Measurements from ENCODE around the gene HOXA3.

Gene HOXA3

DNA sequence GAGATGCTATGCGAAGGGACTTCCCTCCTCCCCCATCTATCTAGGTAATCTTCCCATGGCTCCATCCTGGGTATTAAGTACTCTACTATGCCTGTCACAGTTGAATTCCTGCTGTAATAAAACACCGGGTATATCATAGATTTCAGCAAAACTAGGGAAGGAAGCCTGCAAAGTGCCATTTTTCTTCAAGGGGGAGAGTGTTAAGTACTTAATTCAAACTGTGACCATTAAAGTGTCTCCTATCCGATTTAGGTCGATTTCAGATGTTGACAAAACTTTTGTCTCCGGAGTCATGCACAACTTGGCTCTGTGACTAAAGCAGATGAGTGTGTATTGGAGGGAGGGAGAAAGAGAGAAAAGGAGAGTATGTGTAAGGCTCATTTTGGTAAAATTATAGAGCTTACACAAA lies 26.4 kb downstream of the HOXA3 start:
- TF ChIP-seq, protein P1, sequence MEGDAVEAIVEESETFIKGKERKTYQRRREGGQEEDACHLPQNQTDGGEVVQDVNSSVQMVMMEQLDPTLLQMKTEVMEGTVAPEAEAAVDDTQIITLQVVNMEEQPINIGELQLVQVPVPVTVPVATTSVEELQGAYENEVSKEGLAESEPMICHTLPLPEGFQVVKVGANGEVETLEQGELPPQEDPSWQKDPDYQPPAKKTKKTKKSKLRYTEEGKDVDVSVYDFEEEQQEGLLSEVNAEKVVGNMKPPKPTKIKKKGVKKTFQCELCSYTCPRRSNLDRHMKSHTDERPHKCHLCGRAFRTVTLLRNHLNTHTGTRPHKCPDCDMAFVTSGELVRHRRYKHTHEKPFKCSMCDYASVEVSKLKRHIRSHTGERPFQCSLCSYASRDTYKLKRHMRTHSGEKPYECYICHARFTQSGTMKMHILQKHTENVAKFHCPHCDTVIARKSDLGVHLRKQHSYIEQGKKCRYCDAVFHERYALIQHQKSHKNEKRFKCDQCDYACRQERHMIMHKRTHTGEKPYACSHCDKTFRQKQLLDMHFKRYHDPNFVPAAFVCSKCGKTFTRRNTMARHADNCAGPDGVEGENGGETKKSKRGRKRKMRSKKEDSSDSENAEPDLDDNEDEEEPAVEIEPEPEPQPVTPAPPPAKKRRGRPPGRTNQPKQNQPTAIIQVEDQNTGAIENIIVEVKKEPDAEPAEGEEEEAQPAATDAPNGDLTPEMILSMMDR (IDR thresholded peaks at IDR 0.05; ENCODE audit: control insufficient read depth, insufficient read depth, low read depth, low read length, missing control alignments) = no peak
- H3K4me3 ChIP-seq (ENCODE audit: control insufficient read depth, low read depth, low read length) = no peak overlapping the region
- no peak for DNase-seq (ENCODE audit: low read depth)

DNA sequence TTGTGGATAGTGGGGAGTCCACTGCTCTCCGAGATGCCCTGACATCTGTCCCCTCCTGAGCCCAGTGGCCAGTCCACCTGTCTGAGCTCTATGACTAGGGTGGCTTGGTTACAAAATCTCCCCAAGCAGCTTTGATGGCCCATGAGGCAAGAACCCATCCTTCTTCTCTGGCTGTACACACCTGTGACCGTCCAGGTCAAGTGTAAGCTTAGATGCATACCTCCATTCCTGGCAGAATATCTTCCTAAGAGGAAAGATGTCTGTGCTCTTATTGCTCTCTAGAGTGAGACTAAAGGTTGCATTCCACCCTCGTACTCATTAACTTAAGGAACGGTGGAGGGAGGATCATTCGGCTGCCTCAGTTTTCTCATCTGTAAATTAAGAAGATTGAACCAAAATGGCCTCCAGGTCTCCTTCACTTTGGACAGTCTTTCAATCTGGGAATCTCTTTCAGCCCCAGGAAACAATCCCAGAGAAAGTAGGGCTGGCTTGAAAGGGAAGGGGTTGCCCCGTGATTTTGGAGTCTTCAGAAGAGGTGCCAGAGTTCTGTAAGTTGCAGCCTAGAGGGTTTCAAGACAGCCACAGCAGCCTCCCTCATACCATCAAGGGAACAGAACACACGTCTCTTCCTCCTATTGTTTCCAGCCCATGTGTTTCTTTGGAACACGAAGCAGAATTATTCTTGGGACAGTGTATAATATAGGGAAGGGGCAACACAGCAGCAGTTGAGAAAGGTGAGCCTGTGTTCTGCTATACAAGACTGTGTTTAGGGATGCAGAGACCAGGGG lies 27.3 kb downstream of the HOXA3 start:
- no peak for DNase-seq (ENCODE audit: low read depth)
- H3K4me3 ChIP-seq (ENCODE audit: control insufficient read depth, low read depth, low read length) = no peak overlapping the region
- TF ChIP-seq, protein P1 (IDR thresholded peaks at IDR 0.05; ENCODE audit: control insufficient read depth, insufficient read depth, low read depth, low read length, missing control alignments) = no peak

DNA sequence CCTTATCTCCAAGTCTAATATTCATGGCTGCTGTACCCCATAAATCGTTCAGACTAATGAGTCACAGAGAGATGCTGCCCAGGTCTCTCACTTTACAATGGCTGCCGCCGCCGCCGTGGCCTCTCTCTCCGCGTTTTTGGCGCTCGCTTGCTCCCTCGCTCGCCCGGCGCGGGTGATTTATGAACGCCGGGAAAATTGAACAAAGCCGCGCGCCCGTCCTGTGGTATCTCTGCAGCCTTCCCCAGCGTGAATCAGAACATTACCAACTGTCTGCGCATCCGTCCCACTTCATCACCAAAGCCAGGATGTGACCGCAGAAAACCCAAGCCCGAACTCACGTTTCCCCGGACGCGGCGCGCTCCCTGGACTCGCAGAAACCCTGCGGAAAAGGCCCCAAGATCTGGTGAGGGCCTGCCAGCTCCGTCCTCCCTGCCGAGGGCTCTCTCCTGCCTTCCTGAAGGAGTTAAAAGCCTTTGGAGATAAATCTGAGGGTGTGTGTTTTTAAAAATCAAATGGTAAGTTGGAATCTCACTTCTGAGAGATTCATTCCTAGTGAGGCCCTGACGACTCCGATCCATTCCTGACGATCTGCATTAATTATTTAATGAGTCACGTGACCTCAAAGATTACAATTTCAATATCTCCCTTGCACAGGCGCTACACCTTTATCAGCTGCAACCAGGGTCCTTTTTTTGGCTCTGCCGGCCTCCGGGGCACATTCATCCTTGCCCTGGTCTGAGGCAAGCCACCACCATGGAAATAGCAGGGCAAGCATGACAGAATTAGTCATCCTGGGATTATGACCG lies 28.1 kb downstream of the HOXA3 start:
- no peak overlapping the region for H3K4me3 ChIP-seq (ENCODE audit: control insufficient read depth, low read depth, low read length)
- no peak for DNase-seq (ENCODE audit: low read depth)

DNA sequence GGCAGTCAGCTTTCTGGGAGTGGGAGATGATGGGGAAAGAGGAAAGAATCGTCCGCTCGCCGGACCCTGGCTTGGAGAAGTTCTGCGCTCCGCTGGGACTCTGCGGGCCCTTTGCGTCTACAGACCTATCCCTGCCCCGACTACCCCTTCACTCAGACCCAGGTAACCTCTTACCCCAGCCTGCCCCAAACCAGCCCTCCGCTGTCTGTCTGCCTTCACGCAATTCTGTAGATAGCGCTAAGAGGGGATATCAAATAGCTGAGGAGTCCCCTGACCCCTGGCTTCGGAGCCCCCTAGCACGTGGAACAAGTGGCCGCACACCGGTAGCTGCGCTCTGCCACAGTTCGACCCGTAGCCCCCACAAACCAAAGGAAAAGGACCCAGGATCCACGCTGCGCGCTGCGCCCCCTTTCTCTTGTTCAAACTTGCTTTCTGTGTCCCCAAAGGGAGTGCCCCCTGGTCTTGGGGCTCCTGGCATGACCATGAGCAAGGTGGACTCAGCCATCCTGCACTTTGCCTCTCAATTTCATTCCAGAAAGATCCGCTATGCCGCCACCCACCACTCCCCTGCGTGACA lies 28.8 kb downstream of the HOXA3 start:
- TF ChIP-seq, protein P1 (IDR thresholded peaks at IDR 0.05; ENCODE audit: control insufficient read depth, insufficient read depth, low read depth, low read length, missing control alignments) = no peak
- no peak overlapping the region for H3K4me3 ChIP-seq (ENCODE audit: control insufficient read depth, low read depth, low read length)
- no peak for DNase-seq (ENCODE audit: low read depth)

More for the DNA sequence above, 28.1 kb downstream of the HOXA3 start:
- TF ChIP-seq, protein P1 (IDR thresholded peaks at IDR 0.05; ENCODE audit: control insufficient read depth, insufficient read depth, low read depth, low read length, missing control alignments) = no peak

DNA sequence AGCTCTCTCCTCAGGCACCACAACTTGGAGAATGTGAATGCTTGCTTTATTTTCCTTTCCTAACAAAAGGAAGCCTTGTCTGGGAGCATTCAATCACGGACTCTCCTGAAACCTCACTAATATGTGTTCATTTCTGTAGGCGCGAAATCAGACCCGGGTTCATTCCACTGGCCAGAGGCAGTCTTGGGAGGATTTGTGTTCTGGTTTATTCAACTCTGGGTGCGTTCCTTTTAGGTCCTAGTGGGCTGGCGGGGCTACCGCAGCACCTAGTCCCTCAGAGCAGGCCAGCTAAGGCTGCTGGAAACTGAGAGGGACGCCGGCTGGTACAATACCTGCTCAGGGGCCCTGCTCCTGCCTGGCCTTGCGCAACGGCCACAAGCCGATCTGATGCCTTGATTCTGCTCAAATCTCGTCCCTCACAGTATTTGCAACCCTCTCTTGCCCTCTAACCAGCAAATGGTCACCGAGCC lies 29.3 kb downstream of the HOXA3 start:
- TF ChIP-seq, protein P1 (IDR thresholded peaks at IDR 0.05; ENCODE audit: control insufficient read depth, insufficient read depth, low read depth, low read length, missing control alignments) = no peak
- DNase-seq (ENCODE audit: low read depth) = no peak
- no peak overlapping the region for H3K4me3 ChIP-seq (ENCODE audit: control insufficient read depth, low read depth, low read length)

DNA sequence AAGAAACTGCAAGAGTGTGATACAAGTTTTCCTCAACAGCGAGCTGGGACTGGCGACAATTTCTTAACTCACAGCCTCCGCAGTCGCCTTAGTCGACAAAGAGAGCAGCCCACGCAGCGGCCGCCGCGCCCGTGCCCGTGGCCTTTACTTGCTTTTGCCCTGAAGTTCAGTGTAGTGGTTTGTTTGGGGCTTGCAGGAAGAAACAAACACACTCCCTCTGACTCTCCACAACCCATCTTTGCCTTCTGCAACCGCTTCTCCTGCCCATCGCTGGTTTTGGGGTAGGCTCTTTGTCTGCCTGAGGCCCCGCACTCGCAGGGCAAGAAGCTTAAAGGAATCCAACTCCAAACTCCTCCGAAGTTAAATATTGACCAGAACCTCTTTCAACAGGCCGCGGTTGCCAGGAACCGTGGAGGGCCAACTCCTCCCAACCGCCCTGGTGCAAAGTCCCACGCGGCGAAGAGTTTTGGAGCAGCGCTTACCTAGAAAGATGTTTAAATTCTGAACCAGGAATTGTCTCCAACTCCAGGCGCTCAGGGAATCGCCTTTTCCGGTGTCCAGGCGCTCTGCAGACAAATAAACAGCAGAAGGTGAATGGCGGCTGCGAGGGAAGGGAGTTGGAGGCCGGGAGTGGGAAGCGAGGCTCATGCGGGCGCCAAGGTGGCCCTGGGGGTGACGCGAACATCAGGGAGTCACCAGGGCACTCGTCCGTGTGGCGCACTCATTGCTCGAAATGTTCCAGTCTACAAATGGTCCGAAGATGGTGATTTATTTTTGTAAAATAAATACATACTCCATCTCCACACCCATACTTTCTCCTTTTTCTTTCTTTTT lies 30.1 kb downstream of the HOXA3 start:
- H3K4me3 ChIP-seq (ENCODE audit: control insufficient read depth, low read depth, low read length) = no peak overlapping the region
- DNase-seq (ENCODE audit: low read depth) = no peak
- TF ChIP-seq, protein P1 (IDR thresholded peaks at IDR 0.05; ENCODE audit: control insufficient read depth, insufficient read depth, low read depth, low read length, missing control alignments) = no peak
